Omental fat pad (tissue), 4 donors: ENCODE measurements around the gene ITPRID1. TPM values are rescaled to one million over a fixed set of nuclear protein-coding genes. Genes with fewer than 3 reads are reported as not detected.
"Not testable (repeated sequence)": the region's sequence is repeated elsewhere in the genome, so short reads cannot be mapped to it uniquely, and the experiment has no call there.

Experiments used
- ATAC-seq: fragments of 150-250 bp; one replicate; pipeline ENCODE4 v1.9.1; 2016; ENCODE audit warnings: mild to moderate bottlenecking, moderate library complexity; ENCODE audit not compliant: low FRiP score
- DNase-seq: peaks from one replicate; pipeline ENCODE4 v3.0.0-alpha.2; 2019; ENCODE audit warnings: low spot score
- total RNA-seq, 4 donors: library from RNA; depleted of rRNA; stranded (reverse); fragments of >200 nt; gene quantifications; one replicate each; pipeline ENCODE4 v1.1.0, GENCODE V29; 2016
- TF ChIP-seq, protein P1 (sequence below), 3 donors: fragments of 450-650 bp; IDR thresholded peaks; one replicate each; pipeline ENCODE4 v1.5.1; 2016 to 2017; ENCODE audit warnings: antibody characterized with exemption in 3 of 3, mild to moderate bottlenecking in 3 of 3, moderate library complexity in 2 of 3

ITPRID1 gene
- not detected for total RNA-seq

DNA sequence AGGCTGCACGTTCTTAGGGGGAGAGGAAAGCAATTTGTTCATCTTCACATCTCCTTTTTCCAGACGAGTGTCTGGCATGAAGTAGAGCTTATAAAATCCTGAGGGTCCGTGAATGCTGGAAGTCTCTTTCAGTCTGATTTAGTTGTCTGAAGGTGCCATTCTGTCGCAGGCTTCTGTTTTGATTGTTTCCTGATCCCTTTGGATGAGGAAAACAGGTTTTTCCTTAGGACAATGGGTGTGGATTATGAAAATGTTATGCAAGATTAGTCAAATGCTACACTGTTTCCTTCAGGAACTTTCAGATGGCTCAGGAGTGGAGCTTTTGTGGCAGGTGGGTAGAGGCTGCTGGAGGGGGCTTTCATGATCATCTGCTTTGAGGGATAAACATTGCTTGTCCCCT, at the start of gene ITPRID1:
TSS of gene ITPRID1 (plus strand) at position 301 of the 400 bp plus-strand sequence. CDS start 38,935 bp downstream, outside the sequence.
- ATAC-seq = no peak
- TF ChIP-seq, protein P1, sequence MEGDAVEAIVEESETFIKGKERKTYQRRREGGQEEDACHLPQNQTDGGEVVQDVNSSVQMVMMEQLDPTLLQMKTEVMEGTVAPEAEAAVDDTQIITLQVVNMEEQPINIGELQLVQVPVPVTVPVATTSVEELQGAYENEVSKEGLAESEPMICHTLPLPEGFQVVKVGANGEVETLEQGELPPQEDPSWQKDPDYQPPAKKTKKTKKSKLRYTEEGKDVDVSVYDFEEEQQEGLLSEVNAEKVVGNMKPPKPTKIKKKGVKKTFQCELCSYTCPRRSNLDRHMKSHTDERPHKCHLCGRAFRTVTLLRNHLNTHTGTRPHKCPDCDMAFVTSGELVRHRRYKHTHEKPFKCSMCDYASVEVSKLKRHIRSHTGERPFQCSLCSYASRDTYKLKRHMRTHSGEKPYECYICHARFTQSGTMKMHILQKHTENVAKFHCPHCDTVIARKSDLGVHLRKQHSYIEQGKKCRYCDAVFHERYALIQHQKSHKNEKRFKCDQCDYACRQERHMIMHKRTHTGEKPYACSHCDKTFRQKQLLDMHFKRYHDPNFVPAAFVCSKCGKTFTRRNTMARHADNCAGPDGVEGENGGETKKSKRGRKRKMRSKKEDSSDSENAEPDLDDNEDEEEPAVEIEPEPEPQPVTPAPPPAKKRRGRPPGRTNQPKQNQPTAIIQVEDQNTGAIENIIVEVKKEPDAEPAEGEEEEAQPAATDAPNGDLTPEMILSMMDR (IDR thresholded peaks at IDR 0.05) = no peak
- no peak for DNase-seq

DNA sequence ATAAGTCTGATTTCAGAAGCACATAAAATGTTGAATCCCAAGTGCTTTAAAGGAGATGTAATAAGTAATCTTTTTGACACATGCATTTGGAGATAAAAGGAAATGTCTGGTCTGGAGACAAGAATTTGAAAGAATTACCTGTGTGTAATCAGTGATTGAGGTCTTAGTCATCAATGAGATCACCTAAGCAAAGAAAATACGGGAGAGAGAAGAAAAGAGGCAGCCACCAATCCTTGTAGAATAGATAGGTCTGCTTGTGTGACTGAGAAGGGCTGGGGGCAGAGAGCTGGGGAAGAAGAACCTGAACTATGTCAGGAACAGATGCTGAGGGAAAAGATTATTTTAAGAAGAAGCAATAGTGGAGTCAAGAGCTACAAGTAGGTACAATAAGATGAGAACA, 49.3 kb upstream of the ITPRID1 start:
- DNase-seq = no peak
- no peak for ATAC-seq

DNA sequence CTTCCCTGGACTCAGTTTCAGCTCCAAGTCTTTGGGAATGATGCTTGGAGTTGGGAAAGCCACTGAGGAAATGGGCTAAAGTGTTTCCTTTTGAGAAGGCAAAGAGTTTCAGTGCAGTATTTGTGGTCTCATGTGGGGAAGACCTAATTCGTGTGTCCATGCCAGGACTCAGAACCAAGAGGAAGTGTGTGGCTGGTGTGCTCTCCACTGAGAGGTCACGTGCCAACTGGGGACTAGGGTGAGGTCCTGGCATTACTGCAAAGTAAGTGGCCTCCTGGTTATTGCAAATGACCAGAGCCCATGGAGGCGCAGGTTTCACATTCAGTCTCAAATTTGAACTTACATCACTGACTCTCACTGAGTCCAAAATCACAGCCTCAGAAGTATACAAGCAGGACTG, 48.6 kb upstream of the ITPRID1 start:
- ATAC-seq (no peak), DNase-seq (no peak)
- TF ChIP-seq, protein P1 (IDR thresholded peaks at IDR 0.05) = no peak

More for the DNA sequence above, 49.3 kb upstream of the ITPRID1 start:
- TF ChIP-seq, protein P1 (IDR thresholded peaks at IDR 0.05) = no peak

DNA sequence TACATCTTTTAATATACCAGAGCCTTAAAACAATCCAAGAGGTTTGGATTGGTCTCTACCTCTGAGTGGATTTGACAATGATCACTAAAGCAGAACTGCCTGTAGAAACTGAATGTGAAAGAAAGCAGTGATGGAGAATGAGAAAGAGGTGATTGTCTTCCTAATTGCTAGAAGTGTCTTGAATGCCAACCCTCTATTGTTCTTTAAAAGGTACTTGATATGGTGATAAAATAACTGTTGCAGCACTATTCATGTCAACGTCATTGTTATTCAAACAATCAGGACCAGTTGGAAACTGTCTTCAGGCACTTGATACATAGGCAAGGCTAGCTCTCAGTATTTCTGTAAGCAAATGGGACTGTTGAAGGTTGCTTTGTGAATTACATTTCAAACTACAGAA, 47.9 kb upstream of the ITPRID1 start:
- no peak for ATAC-seq
- DNase-seq = no peak
- TF ChIP-seq, protein P1 (IDR thresholded peaks at IDR 0.05) = no peak

DNA sequence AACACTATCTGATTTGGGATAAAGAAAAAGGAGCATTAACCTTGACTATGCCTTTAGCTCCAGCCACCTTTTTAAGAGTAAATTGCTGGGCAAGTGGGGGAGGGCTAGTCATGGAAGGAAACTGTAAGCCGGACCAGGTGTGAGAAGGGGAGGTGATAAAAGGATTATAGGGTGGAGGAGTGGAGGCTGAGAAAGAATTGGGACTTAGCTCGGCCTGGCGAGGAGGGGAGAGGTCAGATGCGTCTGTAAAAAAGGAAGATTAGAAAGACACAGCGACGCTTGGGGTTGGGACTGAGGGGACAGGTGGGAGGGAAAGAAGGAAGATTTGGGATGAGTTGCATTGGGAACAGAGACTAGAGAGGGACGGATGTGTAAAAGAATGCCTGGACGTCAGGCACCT, 43.0 kb upstream of the ITPRID1 start:
- not testable (repeated sequence) for ATAC-seq, DNase-seq

DNA sequence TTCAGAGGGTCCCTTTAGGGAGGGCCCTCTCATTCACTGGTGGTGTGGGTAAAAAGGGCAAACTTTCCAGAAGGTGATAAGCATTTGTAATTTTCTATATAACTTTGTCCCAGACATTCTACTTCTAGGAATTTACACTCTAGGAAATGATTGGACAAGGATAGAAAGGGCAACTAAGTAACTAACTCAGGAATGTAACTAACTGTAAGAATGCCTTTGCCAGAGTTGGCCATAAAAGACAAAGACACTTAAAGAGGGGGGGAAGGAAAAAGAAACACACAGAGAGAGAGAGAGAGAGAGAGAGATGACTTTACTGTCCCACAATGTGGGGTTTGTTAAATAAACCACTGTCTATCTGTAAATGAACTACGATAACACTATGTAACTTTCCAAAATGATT, 38.5 kb upstream of the ITPRID1 start:
- no peak for ATAC-seq
- no peak for DNase-seq
- TF ChIP-seq, protein P1 (IDR thresholded peaks at IDR 0.05) = no peak

DNA sequence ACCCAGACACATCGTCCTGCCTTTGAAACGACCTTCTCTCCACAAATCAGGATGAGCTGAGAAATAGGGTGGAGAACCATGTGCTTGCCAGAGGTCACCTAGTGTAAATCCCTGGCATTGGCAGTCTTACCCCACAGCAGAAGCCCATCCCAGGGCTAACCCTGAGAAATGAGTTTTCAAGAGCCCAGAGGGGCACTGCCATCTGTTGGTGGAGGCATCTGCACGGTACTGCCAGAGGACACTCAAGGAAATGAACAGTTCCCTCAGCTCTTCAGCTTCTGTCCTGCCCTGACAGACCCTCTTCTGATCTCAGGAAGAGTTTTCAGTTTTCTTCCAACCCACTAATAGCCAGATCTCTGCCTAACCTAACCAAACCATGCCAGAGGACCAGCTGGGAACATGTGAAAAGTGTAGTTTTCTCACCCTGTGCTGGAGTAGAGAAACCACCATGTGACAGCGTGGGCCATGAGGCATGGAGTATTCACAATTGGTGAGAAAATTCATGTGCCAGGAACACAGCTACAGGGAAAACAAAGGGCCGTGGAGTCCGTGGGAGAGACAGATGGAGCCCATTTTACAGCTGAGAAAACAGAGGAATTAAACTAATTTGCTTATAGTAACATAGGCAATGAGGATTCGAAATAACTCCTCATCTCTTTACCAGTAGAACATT, 37.7 kb upstream of the ITPRID1 start:
- no peak for DNase-seq
- ATAC-seq = no peak
- TF ChIP-seq, protein P1 (IDR thresholded peaks at IDR 0.05) = no peak
